Right cardiac atrium (tissue), 5 donors: Measurements from ENCODE around the gene C3orf18. TPM values are rescaled to one million over a fixed set of nuclear protein-coding genes. Genes with fewer than 3 reads are reported as not detected.

ENCODE experiments used
- ATAC-seq, 2 donors: fragments of 200-7000 bp; cut with Tn5 transposase; one replicate each; pipeline versions ENCODE4 v1.8.0 to v1.9.1; 2020; ENCODE audit warnings: moderate library complexity in 2 of 2, mild to moderate bottlenecking in 1 of 2
- DNase-seq, 3 donors: peaks; one replicate each; pipeline ENCODE4 v3.0.0-alpha.2; 2020
- H3K27ac ChIP-seq: one replicate; pipeline ENCODE4 v1.5.1; 2013; ENCODE audit warnings: mild to moderate bottlenecking, low read length, control low read depth, moderate library complexity
- H3K27me3 ChIP-seq: one replicate; pipeline ENCODE4 v1.6.1; 2013; ENCODE audit not compliant: control insufficient read depth, insufficient read depth
- H3K4me1 ChIP-seq: one replicate; pipeline ENCODE4 v1.6.1; 2013; ENCODE audit warnings: low read length; ENCODE audit not compliant: control insufficient read depth, insufficient read depth
- H3K4me3 ChIP-seq: one replicate; pipeline ENCODE4 v1.5.1; 2013; ENCODE audit warnings: low read length, control low read depth
- H3K9me3 ChIP-seq: one replicate; pipeline ENCODE4 v1.6.1; 2013; ENCODE audit warnings: low read length; ENCODE audit not compliant: control insufficient read depth
- WGBS: extraction: QIAGEN DNeasy Blood & Tissue Kit; methylation state at CpG from one replicate; pipeline ENCODE4 v1.1.7; 2013; 5-methylcytosine and 5-hydroxymethylcytosine counted together
- intact Hi-C, 4 donors: fragments of 100-400 bp; cut with DNase I; formaldehyde crosslinking; loops; one replicate each; pipeline versions ENCODE4 v1.11.0 to v1.14.0; 2022 to 2023
- polyA plus RNA-seq: library from polyadenylated mRNA; stranded (reverse); fragments of 200-250 nt; gene quantifications from one replicate; pipeline ENCODE4 v1.2.3, GENCODE V29; 2013
- total RNA-seq, 4 donors: library from RNA; stranded (reverse); fragmentation: NEBNext Ultra II Directional; extraction: Animal tissue kit (Norgen Biotek cat#: 25700); gene quantifications; one replicate each; pipeline ENCODE4 v1.2.1, GENCODE V29; 2021
- donor health status: healthy with polysubstance abuse.
- donor health status: DM: no; HTN: yes; CAD: no.
- donor health status: DM: no; HTN: no; CAD: no.
- donor health status: DM: no; HTN: yes; CAD: no; lungs with severe emphysema.
- donor health status: DM: yes; HTN: yes; CAD: no.

C3orf18 gene
- total and polyA plus RNA-seq, 5 donors, result 27.2 to 44.2 (median 38.2) TPM

GRCh38 chr3:50549226-50549625, 18.3 kb downstream of the C3orf18 start:
- H3K4me3 ChIP-seq, result no peak overlapping the region
- 85% methylated on average over 3 of the region's 3 CpGs for WGBS
- H3K27me3 ChIP-seq, result no peaks in the 10 kb centered on the region
- no peaks in the 10 kb centered on the region for H3K9me3 ChIP-seq
- DNase-seq, result no peak
- no peaks in the 10 kb centered on the region for H3K4me1 ChIP-seq
- ATAC-seq, result no peak
- intact Hi-C loops, result loop anchor here in 1 of 4 donors (2.0 kb wide), 1 partner anchor 202 kb away; no protein-coding TSS in a partner anchor
- no peak overlapping the region for H3K27ac ChIP-seq

DNA sequence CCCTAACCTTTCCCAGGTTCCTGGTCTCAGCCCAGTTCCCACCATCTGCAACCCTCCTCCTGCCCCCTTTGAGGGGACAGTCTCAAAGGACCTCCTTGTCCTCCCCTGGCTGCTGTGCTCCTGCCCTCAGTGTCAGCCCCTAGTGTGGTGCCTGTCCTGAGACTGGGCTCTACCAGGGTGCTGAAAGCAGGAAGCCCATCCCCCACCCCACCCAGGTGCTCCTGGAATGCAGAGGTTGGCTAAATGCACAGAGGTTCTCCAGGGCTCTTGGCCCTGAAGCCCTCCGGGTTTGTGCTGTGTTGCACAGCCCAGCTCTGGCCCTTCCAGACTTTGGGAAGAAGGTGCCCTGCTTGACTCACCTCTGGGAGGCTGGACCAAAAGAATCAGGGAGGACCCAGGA, 21.8 kb downstream of the C3orf18 start:
- WGBS, result 64% methylated on average over 1 of the region's 1 CpG
- no peak overlapping the region for H3K27ac ChIP-seq
- no peak overlapping the region for H3K4me3 ChIP-seq
- no peaks in the 10 kb centered on the region for H3K27me3 ChIP-seq
- no peak for DNase-seq
- H3K4me1 ChIP-seq, result no peaks in the 10 kb centered on the region
- no peak for ATAC-seq
- intact Hi-C loops, result no loop called here
- no peaks in the 10 kb centered on the region for H3K9me3 ChIP-seq

- Histone ChIP-seq H3K4me3 (no peak overlapping the region), H3K9me3 (no peaks in the 10 kb centered on the region), H3K27ac (no peak overlapping the region), H3K27me3 (no peaks in the 10 kb centered on the region), H3K4me1 (no peaks in the 10 kb centered on the region)
- WGBS, result 45% methylated on average over 2 of the region's 2 CpGs
- ATAC-seq, result peak; percentile 61 to 73
- peak; percentile 54 to 84 (median 79) for DNase-seq
- intact Hi-C loops, result loop anchor here (2.0 to 5.0 kb wide), 5 partner anchors 105 to 195 kb away; partner anchors contain the start of genes CYB561D2 (in 1 of the 4), NPRL2 (in 1 of the 4) and ZMYND10 (in 1 of the 4)
These were observed 25.1 kb downstream of the C3orf18 start for GRCh38 chr3:50542177-50543034.

GRCh38 chr3:50539356-50540286, 27.9 kb downstream of the C3orf18 start:
- ATAC-seq, result no peak
- Histone ChIP-seq H3K9me3 (no peaks in the 10 kb centered on the region), H3K4me3 (no peak overlapping the region), H3K4me1 (no peaks in the 10 kb centered on the region), H3K27me3 (no peaks in the 10 kb centered on the region), H3K27ac (no peak overlapping the region)
- intact Hi-C loops, result loop anchor here in 3 of 4 donors (5.0 kb wide), 3 partner anchors 102 to 192 kb away; partner anchors contain the start of genes CYB561D2 (in 1 of the 3), NPRL2 (in 1 of the 3) and ZMYND10 (in 1 of the 3)
- 54% methylated on average over 18 of the region's 18 CpGs for WGBS
- DNase-seq, result no peak

DNA sequence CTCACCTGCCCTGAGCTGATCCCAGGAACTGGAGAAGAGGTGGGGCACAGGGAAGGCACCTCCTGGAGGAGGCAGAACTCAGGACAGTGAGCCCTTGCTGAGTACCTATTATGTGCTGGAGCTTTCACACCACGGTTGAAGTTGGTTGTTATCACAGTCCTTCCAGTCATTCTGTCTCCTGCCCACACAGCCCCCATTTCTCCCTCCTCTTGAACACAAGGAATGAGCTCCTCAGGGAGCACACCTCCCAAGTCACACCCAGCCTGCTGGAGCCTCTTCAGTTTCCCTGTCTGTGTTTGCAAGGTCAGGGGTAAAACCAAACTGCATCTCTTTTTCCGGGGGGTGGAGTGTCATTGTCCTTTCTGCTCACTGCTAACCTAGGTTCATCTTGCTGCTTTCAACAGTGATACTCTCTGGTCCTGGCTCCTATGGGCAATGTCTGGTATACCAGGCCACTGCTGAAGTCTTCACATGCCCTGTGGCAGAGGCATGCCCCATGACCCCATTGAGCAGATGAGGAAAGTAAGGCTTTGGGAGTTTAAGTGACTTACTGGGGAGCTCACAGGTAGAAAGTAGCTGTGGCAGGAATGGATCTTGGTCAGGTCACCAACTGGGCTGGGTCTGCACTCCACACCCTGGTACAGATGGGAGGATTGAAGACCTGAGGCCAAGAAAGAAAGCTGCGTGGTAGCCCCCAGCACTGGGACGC, 30.0 kb downstream of the C3orf18 start:
- intact Hi-C loops, result no loop called here

GRCh38 chr3:50536471-50537180, 30.9 kb downstream of the C3orf18 start:
- Histone ChIP-seq H3K4me3 (no peak overlapping the region), H3K9me3 (no peaks in the 10 kb centered on the region), H3K27me3 (no peaks in the 10 kb centered on the region), H3K27ac (no peak overlapping the region), H3K4me1 (no peaks in the 10 kb centered on the region)
- WGBS, result 72% methylated on average over 5 of the region's 5 CpGs
- intact Hi-C loops, result no loop called here
- DNase-seq (no peak), ATAC-seq (no peak)

More for the DNA sequence above, 30.0 kb downstream of the C3orf18 start:
- DNase-seq (no peak), ATAC-seq (no peak)
- Histone ChIP-seq H3K4me3 (no peak overlapping the region), H3K27me3 (no peaks in the 10 kb centered on the region), H3K9me3 (no peaks in the 10 kb centered on the region), H3K4me1 (no peaks in the 10 kb centered on the region), H3K27ac (no peak overlapping the region)
- WGBS, result 71% methylated on average over 4 of the region's 4 CpGs

DNA sequence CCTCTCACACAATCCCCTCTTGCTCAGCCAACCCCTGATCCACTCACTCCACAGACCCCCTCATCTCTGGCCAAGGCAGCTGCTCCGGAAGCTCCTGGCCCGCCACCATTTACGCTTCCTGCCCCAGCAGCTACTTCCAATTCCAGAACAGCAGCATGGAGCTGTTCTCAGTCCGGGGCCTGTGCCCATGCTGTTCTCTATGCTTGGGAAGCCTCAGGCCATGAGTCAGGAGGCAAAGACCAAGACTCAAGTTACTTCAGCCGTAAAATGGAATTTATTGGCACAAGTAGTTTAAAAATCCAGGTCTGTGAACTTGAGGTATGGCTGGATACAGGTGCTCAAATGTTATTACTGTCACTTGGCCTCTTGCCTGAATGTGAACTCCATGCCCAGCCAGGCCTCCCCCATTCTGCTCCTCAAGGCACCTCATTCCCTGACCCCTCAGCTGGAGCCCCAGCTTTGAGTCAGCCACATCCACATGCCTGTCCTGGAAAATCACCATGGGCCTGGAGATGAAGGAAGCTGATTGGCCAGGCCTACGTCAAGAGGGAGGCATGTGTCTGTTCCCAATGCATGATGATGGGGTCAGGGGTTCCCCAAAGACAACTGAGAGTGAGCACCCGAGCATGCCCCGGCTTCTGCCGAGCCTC, 32.7 kb downstream of the C3orf18 start:
- Histone ChIP-seq H3K27ac (no peak overlapping the region), H3K9me3 (no peaks in the 10 kb centered on the region), H3K4me3 (no peak overlapping the region), H3K27me3 (no peaks in the 10 kb centered on the region), H3K4me1 (peaks cover 2% of the 10 kb centered on the region)
- 67% methylated on average over 9 of the region's 9 CpGs for WGBS
- no peak for DNase-seq
- intact Hi-C loops, result no loop called here
- ATAC-seq, result no peak

DNA sequence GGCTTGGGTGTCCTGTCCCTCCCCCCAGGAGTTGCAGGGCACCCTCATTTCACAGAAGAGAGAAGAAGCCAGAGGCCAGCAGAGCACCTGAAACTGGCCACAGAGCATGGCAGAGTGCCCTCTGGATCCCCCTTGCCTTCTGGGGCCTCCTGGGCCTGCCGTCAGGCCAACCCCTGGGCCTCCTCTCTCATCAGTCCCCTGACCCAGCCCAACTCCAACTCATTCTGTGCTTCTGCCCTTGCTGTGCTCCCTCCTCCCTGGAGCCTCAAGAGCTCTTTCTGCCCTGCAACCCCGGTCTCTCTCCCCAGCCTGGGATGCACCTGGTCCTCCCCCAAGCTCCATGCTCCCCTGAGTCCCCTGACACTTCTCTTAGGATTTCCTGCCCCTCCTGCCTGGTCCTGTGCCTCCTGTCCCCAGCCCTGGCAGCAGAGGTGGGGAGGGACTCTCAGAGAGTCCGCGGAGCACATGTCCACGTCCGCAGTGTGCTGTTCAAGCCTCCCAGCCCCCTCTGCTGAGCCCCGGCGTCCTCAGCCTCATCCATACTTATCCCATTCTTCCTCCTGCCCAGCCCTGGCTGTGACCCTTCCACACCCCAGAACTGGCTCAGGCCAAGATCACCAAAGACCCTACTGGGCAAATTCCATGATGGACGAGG, 33.6 kb downstream of the C3orf18 start:
- intact Hi-C loops, result no loop called here
- Histone ChIP-seq H3K27me3 (no peaks in the 10 kb centered on the region), H3K4me1 (peaks cover 2% of the 10 kb centered on the region), H3K27ac (no peak overlapping the region), H3K9me3 (no peaks in the 10 kb centered on the region), H3K4me3 (no peak overlapping the region)
- DNase-seq (no peak), ATAC-seq (no peak)
- 75% methylated on average over 9 of the region's 9 CpGs for WGBS

GRCh38 chr3:50533316-50533715, 34.2 kb downstream of the C3orf18 start:
- intact Hi-C loops, result no loop called here
- ATAC-seq, result no peak
- 82% methylated on average over 13 of the region's 13 CpGs for WGBS

More at GRCh38 chr3:50533316-50533715, 34.2 kb downstream of the C3orf18 start:
- Histone ChIP-seq H3K9me3 (no peaks in the 10 kb centered on the region), H3K4me3 (no peak overlapping the region), H3K4me1 (peaks cover 2% of the 10 kb centered on the region), H3K27ac (no peak overlapping the region), H3K27me3 (no peaks in the 10 kb centered on the region)
- no peak for DNase-seq
